HG02973 (cell line): ENCODE data around the gene SPSB4.
"Not testable (repeated sequence)": the region's sequence is repeated elsewhere in the genome, so short reads cannot be mapped to it uniquely, and the experiment has no call there.

Experiments used
- ATAC-seq: cut with Tn5 transposase; IDR thresholded peaks from one replicate; pipeline ENCODE4 v1.9.1; 2021; ENCODE audit warnings: moderate library complexity; ENCODE audit not compliant: unreplicated experiment

SPSB4 gene

DNA sequence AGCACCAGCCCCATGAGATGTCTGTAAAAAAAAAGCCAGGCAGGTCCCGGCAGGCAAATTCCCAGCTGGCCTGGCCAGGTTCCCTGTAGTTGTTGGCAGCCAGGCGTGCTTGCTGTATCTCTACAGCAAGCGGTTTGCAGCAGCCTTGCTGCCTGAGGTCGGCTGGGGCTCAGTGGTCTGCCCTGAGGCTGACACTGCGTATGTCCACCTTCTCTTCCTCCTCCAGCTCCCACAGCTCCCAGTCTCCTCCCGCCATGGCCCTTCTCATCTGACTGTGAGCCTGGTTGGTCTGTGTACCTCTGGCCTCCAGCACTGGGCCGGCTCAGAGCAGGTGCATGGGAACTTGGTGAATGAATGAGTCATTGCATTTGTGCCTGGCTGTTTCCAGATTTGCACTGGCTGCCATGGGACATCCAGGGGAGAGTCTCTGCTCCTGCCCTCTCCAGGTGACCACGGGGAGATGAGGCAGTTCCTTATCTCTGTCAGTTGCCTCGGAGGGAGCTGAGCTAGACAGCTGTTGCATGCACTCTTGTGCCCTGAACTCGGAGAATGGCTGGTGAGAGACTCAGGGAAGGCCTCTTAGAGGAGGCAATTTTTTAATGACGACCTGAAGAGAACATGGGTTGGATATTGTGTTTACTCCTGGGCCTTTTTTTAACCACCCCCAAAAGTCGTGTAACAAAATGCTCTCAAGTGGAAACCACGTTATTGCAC is 43.0 kb downstream of the SPSB4 start:
- no peak for ATAC-seq

- no peak for ATAC-seq
Measured at GRCh38 chr3:141094790-141095545, 43.8 kb downstream of the SPSB4 start.

DNA sequence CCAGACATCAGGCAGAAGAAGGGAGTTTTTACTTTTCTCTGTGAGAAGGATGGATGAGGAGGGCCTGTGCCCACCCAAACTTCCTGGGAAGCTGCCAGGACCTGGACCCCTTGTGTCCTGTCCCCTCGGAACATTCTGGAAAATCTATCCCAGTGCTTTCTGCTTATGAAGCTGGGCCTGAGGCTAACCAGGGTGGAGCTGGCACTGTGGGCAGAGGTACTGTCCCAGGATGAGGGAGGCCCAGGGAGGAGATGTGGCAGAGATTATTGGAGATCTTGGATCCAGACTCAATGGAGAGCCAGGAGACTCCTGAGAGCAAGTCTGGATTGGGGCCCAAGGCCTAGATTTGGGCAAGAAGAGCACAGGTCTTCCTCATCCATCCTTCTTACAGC is 44.4 kb downstream of the SPSB4 start:
- ATAC-seq, result no peak

- ATAC-seq, result no peak
Measured at GRCh38 chr3:141096164-141096563, 45.0 kb downstream of the SPSB4 start.

DNA sequence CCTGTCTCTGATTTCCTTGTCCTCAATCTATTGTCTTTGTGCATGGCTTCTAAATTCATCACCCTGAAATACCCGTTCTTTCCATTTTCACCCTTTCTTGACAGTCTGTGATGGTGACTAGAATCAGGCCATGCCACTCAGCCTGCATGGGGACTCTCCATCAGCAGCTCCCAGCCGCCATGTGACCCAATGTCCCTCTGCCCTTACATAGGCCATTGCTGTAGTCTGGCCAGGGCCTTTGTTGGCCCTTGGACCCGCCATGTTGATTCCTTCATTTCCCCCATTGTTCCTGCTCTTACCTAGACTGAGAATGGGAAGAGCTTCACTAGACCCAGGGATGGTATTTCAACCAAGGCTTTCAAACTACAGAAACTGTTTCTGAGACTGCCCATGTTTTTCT is 45.8 kb downstream of the SPSB4 start:
- ATAC-seq, result no peak

DNA sequence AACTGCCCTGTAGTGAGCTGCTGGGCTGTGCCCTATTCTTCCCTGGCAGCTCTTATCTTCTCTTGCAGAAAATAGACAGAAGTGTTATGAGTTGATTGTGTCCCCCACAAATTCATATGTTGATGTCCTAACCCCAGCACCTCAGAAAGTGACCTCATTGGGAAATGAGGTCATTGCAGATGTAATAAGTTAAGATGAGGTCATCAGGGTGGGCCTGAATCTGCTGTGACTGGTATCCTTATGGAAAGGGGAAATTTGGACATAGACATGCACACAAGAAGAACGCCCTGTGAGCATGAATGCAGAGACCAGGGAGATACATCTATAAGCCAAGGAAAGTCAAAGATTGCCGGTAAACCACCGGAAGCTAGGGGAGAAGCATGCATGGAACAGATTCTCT is 49.0 kb downstream of the SPSB4 start:
- ATAC-seq, result no peak

GRCh38 chr3:141100531-141101320 is 49.6 kb downstream of the SPSB4 start:
- no peak for ATAC-seq

GRCh38 chr3:141102372-141102771 is 51.2 kb downstream of the SPSB4 start:
- no peak for ATAC-seq

- ATAC-seq, result no peak
Measured at GRCh38 chr3:141103067-141103466, 51.9 kb downstream of the SPSB4 start.

- ATAC-seq, result no peak
Measured at GRCh38 chr3:141103503-141103902, 52.4 kb downstream of the SPSB4 start.

GRCh38 chr3:141104151-141104821 is 53.1 kb downstream of the SPSB4 start:
- no peak for ATAC-seq

DNA sequence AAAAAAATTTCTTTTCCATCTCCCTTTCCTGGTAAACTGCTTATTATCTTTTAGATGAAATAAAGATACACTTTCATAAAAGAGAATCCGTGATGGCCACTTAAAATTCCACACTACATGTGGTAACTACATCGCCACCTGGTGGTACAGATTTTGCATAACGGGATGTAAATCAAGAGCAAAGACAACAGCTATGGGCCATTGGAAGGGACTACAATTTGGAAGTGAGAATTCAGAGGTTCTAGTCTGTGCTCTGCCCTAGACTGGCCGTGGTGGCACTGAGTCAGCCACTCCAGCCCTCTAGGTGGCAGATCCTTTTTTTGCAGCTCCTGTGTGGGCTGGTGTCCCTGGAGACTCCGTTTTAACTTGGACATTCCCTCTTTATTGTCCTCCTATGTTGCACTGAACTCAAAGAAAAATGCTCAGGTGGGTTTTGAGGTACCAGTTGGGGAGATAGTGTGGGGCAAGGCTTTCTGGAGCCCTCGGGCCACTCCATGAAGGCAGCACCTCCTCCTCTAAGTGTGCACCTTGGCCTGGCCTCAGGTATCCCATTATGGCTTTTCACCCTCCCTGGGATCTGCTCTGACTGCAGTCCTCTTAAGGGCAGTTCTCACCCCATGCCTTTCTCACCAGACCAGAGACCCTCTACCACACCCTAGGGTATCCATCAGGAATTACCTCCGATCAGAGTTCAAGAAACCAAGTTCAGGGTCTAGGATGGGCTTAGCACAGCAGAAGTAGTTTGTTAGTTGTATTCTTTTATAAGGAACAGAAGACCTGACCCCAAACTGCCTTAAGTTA is 54.9 kb downstream of the SPSB4 start:
- no peak for ATAC-seq

GRCh38 chr3:141106842-141107241 is 55.7 kb downstream of the SPSB4 start:
- no peak for ATAC-seq

- ATAC-seq, result no peak
Measured at GRCh38 chr3:141108039-141108438, 56.9 kb downstream of the SPSB4 start.

DNA sequence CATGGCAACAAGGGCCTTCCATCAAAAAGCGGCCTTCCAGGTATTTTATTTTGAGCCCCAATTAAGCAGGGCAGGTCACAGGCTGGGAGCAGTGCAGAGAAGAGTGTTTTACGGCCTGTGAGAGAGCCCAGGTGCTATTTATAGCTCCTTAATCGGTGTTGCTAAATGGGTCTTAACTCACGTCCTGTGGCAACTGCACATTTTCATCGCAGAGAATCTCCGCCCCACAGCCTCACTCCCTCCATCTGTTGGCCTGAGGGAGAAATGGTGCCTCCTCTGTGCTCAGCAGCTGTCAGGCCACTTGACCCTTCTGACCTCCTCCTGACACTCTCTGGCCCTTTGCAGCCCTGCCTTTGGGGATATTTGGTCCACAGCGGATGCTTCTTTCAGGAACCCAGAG is 58.6 kb downstream of the SPSB4 start:
- ATAC-seq, result no peak

- ATAC-seq, result no peak
Measured at GRCh38 chr3:141110322-141110721, 59.2 kb downstream of the SPSB4 start.

GRCh38 chr3:141111364-141112155 is 60.4 kb downstream of the SPSB4 start:
- ATAC-seq, result no peak

GRCh38 chr3:141112686-141113297 is 61.6 kb downstream of the SPSB4 start:
- no peak for ATAC-seq

DNA sequence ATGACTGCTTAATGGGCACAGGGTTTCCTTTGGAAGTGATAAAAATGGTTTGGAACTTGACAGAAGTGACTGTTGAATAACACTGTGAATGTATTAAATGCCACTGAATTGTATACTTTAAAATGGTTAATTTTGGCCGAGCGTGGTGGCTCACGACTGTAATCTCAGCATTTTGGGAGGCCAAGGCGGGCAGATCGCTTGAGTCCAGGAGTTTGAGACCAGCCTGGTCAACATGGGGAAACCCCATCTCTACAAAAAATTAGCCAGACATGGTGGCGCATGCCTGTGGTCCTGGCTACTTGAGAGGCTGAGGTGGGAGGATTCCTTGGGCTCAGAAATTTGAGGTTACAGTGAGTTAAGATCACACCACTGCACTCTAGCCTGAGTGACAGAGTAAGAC is 62.5 kb downstream of the SPSB4 start:
- ATAC-seq, result not testable (repeated sequence)
